IPS-18c (cell line): ENCODE measurements around the gene UBQLN2.
"Not testable (repeated sequence)": the region's sequence is repeated elsewhere in the genome, so short reads cannot be mapped to it uniquely, and the experiment has no call there.

Experiments
- H3K4me3 ChIP-seq: 2 replicates; pipeline ENCODE4 v1.7.0; 2013; ENCODE audit warnings: low read depth, mild to moderate bottlenecking, low read length, moderate library complexity; ENCODE audit not compliant: insufficient read depth
- H3K9me3 ChIP-seq: one replicate; pipeline ENCODE4 v1.6.1; 2013; ENCODE audit warnings: mild to moderate bottlenecking, low read length, moderate library complexity; ENCODE audit not compliant: control insufficient read depth, insufficient read depth

Gene UBQLN2

GRCh38 chrX:56563231-56564161, at the start of gene UBQLN2:
Gene UBQLN2, plus strand, starts transcription at chrX:56563627. Its CDS starts 247 bp downstream, at chrX:56563874.
- Histone ChIP-seq H3K9me3 (peaks cover 2% of the 10 kb centered on the region), H3K4me3 (peak within 1 kb of the TSS; percentile 70)

GRCh38 chrX:56519642-56520041, 43.8 kb upstream of the UBQLN2 start:
- Histone ChIP-seq H3K9me3 (no peaks in the 10 kb centered on the region), H3K4me3 (no peak overlapping the region)

- H3K4me3 ChIP-seq, H3K9me3 ChIP-seq: not testable (repeated sequence)
Observed at GRCh38 chrX:56529482-56530007, 33.9 kb upstream of the UBQLN2 start.

GRCh38 chrX:56530011-56530410, 33.4 kb upstream of the UBQLN2 start:
- H3K4me3 ChIP-seq = no peak overlapping the region
- peaks cover 3% of the 10 kb centered on the region for H3K9me3 ChIP-seq

- Histone ChIP-seq H3K4me3 (no peak overlapping the region), H3K9me3 (peaks cover 5% of the 10 kb centered on the region)
Observed at GRCh38 chrX:56550667-56551066, 12.8 kb upstream of the UBQLN2 start.

GRCh38 chrX:56554870-56555269, 8.6 kb upstream of the UBQLN2 start:
- peaks cover 3% of the 10 kb centered on the region for H3K9me3 ChIP-seq
- no peak overlapping the region for H3K4me3 ChIP-seq

GRCh38 chrX:56557376-56557929, 6.0 kb upstream of the UBQLN2 start:
- no peaks in the 10 kb centered on the region for H3K9me3 ChIP-seq
- no peak overlapping the region for H3K4me3 ChIP-seq

- Histone ChIP-seq H3K4me3 (peak overlapping the region; percentile 70), H3K9me3 (peaks cover 2% of the 10 kb centered on the region)
Observed at GRCh38 chrX:56564164-56564885, 898 bp downstream of the UBQLN2 start.

- H3K4me3 ChIP-seq = peak overlapping the region; percentile 70
- H3K9me3 ChIP-seq = peaks cover 2% of the 10 kb centered on the region
Observed at GRCh38 chrX:56564921-56565840, 1.8 kb downstream of the UBQLN2 start.

- H3K4me3 ChIP-seq = no peak overlapping the region
Observed at GRCh38 chrX:56569378-56570057, 6.1 kb downstream of the UBQLN2 start.

GRCh38 chrX:56572975-56573374, 9.5 kb downstream of the UBQLN2 start:
- Histone ChIP-seq H3K4me3 (no peak overlapping the region), H3K9me3 (peaks cover 2% of the 10 kb centered on the region)

More at GRCh38 chrX:56569378-56570057, 6.1 kb downstream of the UBQLN2 start:
- H3K9me3 ChIP-seq = no peaks in the 10 kb centered on the region

GRCh38 chrX:56574861-56575260, 11.4 kb downstream of the UBQLN2 start:
- Histone ChIP-seq H3K4me3 (no peak overlapping the region), H3K9me3 (peaks cover 2% of the 10 kb centered on the region)

- H3K9me3 ChIP-seq = peaks cover 2% of the 10 kb centered on the region
- no peak overlapping the region for H3K4me3 ChIP-seq
Observed at GRCh38 chrX:56576721-56577120, 13.3 kb downstream of the UBQLN2 start.

- Histone ChIP-seq H3K4me3 (no peak overlapping the region), H3K9me3 (peaks cover 5% of the 10 kb centered on the region)
Observed at GRCh38 chrX:56588397-56589188, 25.2 kb downstream of the UBQLN2 start.

- H3K4me3 ChIP-seq, H3K9me3 ChIP-seq: not testable (repeated sequence)
Observed at GRCh38 chrX:56591830-56592229, 28.4 kb downstream of the UBQLN2 start.
